ENCODE measurements around the gene ALX3.

The ALX3 gene

GRCh38 chr1:110033421-110033820, 37.1 kb downstream of the ALX3 start:
- H3K4me3 ChIP-seq (ENCODE audit: low read depth, low read length) = no peak overlapping the region
- no peak for TF ChIP-seq ZNF140 (tag by site-specific recombination; IDR thresholded peaks at IDR 0.05)
- TF ChIP-seq MEIS1 (CRISPR knock-in tag; IDR thresholded peaks at IDR 0.05; ENCODE audit: borderline replicate concordance) = no peak
- no peak for TF ChIP-seq ZNF280D (tag by site-specific recombination; IDR thresholded peaks at IDR 0.05)
- no peak for TF ChIP-seq SETDB1 (IDR thresholded peaks at IDR 0.05; ENCODE audit: insufficient read length, low read length)
- no peak for TF ChIP-seq HOXA7 (CRISPR knock-in tag; IDR thresholded peaks at IDR 0.05; ENCODE audit: borderline replicate concordance)
- TF ChIP-seq ZNF266 (tag by site-specific recombination; IDR thresholded peaks at IDR 0.05; ENCODE audit: low read depth) = no peak
- no peak for TF ChIP-seq ZNF175 (tag by site-specific recombination; IDR thresholded peaks at IDR 0.05)
- no peak overlapping the region for H3K27ac ChIP-seq (ENCODE audit: extremely low read depth, low read depth, low read length)
- CTCF ChIA-PET = interaction anchor here (0.6 to 1.0 kb wide), 2 partner anchors 27 to 72 kb away, joined by 3 read pairs; no protein-coding TSS in a partner anchor
- peaks cover 4% of the 10 kb centered on the region; the same call in 1 of the 2 replicates for H3K4me1 ChIP-seq (ENCODE audit: control insufficient read depth, insufficient read depth, low read length)
- POLR2A ChIA-PET = no interaction called here
- H3K9me3 ChIP-seq (ENCODE audit: control insufficient read depth, insufficient read depth, low read depth, low read length) = no peaks in the 10 kb centered on the region
- peaks cover 0 to 16% of the 10 kb centered on the region in 2 experiments; a peak in 2 of 3 replicates for H3K36me3 ChIP-seq (ENCODE audit: control insufficient read depth in 2 of 2, insufficient read depth in 1 of 2, low read length in 2 of 2)

- Histone ChIP-seq H3K4me1 (ENCODE audit: control insufficient read depth, insufficient read depth, low read length) (peaks cover 4% of the 10 kb centered on the region; the same call in 1 of the 2 replicates), H3K36me3 (ENCODE audit: control insufficient read depth in 2 of 2, insufficient read depth in 1 of 2, low read length in 2 of 2) (peaks cover 0 to 6% of the 10 kb centered on the region in 2 experiments; a peak in 2 of 3 replicates), H3K4me3 (ENCODE audit: low read depth, low read length) (no peak overlapping the region), H3K9me3 (ENCODE audit: control insufficient read depth, insufficient read depth, low read depth, low read length) (no peaks in the 10 kb centered on the region), H3K27ac (ENCODE audit: extremely low read depth, low read depth, low read length) (no peak overlapping the region)
- TF ChIP-seq ZBTB7A (tag by site-specific recombination; IDR thresholded peaks at IDR 0.05; ENCODE audit: low read depth) (no peak), ZEB2 (tag by site-specific recombination; IDR thresholded peaks at IDR 0.05) (no peak), KLF8 (tag by site-specific recombination; IDR thresholded peaks at IDR 0.05) (no peak), ZNF324 (tag by site-specific recombination; IDR thresholded peaks at IDR 0.05) (no peak), GLI4 (tag by site-specific recombination; IDR thresholded peaks at IDR 0.05) (no peak), KLF16 (tag by site-specific recombination; IDR thresholded peaks at IDR 0.05) (no peak), OVOL3 (tag by site-specific recombination; IDR thresholded peaks at IDR 0.05) (no peak)
- TF ChIP-seq, protein P1, sequence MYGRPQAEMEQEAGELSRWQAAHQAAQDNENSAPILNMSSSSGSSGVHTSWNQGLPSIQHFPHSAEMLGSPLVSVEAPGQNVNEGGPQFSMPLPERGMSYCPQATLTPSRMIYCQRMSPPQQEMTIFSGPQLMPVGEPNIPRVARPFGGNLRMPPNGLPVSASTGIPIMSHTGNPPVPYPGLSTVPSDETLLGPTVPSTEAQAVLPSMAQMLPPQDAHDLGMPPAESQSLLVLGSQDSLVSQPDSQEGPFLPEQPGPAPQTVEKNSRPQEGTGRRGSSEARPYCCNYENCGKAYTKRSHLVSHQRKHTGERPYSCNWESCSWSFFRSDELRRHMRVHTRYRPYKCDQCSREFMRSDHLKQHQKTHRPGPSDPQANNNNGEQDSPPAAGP (tag by site-specific recombination; IDR thresholded peaks at IDR 0.05) = no peak
- TF ChIP-seq, protein P2, sequence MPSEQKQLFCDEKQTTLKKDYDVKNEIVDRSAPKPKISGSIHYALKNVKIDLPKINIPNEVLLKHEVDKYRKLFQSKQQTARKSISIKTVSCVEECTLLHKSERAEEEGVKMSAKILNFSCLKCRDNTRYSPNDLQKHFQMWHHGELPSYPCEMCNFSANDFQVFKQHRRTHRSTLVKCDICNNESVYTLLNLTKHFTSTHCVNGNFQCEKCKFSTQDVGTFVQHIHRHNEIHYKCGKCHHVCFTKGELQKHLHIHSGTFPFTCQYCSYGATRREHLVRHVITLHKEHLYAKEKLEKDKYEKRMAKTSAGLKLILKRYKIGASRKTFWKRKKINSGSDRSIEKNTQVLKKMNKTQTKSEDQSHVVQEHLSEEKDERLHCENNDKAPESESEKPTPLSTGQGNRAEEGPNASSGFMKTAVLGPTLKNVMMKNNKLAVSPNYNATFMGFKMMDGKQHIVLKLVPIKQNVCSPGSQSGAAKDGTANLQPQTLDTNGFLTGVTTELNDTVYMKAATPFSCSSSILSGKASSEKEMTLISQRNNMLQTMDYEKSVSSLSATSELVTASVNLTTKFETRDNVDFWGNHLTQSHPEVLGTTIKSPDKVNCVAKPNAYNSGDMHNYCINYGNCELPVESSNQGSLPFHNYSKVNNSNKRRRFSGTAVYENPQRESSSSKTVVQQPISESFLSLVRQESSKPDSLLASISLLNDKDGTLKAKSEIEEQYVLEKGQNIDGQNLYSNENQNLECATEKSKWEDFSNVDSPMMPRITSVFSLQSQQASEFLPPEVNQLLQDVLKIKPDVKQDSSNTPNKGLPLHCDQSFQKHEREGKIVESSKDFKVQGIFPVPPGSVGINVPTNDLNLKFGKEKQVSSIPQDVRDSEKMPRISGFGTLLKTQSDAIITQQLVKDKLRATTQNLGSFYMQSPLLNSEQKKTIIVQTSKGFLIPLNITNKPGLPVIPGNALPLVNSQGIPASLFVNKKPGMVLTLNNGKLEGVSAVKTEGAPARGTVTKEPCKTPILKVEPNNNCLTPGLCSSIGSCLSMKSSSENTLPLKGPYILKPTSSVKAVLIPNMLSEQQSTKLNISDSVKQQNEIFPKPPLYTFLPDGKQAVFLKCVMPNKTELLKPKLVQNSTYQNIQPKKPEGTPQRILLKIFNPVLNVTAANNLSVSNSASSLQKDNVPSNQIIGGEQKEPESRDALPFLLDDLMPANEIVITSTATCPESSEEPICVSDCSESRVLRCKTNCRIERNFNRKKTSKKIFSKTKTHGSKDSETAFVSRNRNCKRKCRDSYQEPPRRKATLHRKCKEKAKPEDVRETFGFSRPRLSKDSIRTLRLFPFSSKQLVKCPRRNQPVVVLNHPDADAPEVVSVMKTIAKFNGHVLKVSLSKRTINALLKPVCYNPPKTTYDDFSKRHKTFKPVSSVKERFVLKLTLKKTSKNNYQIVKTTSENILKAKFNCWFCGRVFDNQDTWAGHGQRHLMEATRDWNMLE (tag by site-specific recombination; conservative IDR thresholded peaks at IDR 0.05; ENCODE audit: low read depth) = no peak
- CTCF ChIA-PET = interaction anchor here (0.6 to 2.0 kb wide), 9 partner anchors 21 to 1248 kb away, joined by 3 to 8 read pairs (median 3); no protein-coding TSS in a partner anchor
- POLR2A ChIA-PET = no interaction called here
These were observed 38.1 kb downstream of the ALX3 start for GRCh38 chr1:110032327-110032726.
